OCI-LY1 (cell line): Measurements from ENCODE around the gene PNPT1.
"Not testable (repeated sequence)": the region's sequence is repeated elsewhere in the genome, so short reads cannot be mapped to it uniquely, and the experiment has no call there.

Experiments used
- H2AFZ ChIP-seq: fragments of 200-600 bp; sonication (generic), shearing (Covaris generic); 2 replicates; pipeline ENCODE4 v1.6.0; 2014; ENCODE audit warnings: antibody characterized with exemption, mild to moderate bottlenecking, low read length
- H3F3A ChIP-seq: fragments of 200-600 bp; sonication (generic), shearing (Covaris generic); 2 replicates; pipeline ENCODE4 v1.6.0; 2014; ENCODE audit warnings: mild to moderate bottlenecking, antibody characterized with exemption, low read length, moderate library complexity; ENCODE audit not compliant: insufficient read depth
- H3K27ac ChIP-seq: fragments of 200-600 bp; sonication (generic); 2 replicates; pipeline ENCODE4 v1.5.1; 2014; ENCODE audit warnings: low read length, mixed run types, mild to moderate bottlenecking, low read depth; ENCODE audit not compliant: poor library complexity, severe bottlenecking
- H3K27me3 ChIP-seq: fragments of 200-600 bp; sonication (generic); 2 replicates; pipeline ENCODE4 v1.6.0; 2014; ENCODE audit warnings: antibody characterized with exemption, mild to moderate bottlenecking, low read length, moderate library complexity; ENCODE audit not compliant: insufficient read depth
- H3K36me3 ChIP-seq: fragments of 200-600 bp; sonication (generic); 2 replicates; pipeline ENCODE4 v1.6.1; 2014; ENCODE audit warnings: mild to moderate bottlenecking, antibody characterized with exemption, low read length, moderate library complexity, mixed read lengths; ENCODE audit not compliant: insufficient read depth
- H3K4me1 ChIP-seq: fragments of 200-600 bp; sonication (generic); 2 replicates; pipeline ENCODE4 v1.5.1; 2014; ENCODE audit warnings: mild to moderate bottlenecking, low read length, moderate library complexity; ENCODE audit not compliant: insufficient read depth, severe bottlenecking
- H3K4me2 ChIP-seq: fragments of 200-600 bp; sonication (generic), shearing (Covaris generic); 2 replicates; pipeline ENCODE4 v1.6.1; 2014; ENCODE audit warnings: low read length
- H3K4me3 ChIP-seq: fragments of 200-600 bp; sonication (generic); 2 replicates; pipeline ENCODE4 v1.5.1; 2014; ENCODE audit warnings: low read length, low read depth, mild to moderate bottlenecking, mixed read lengths; ENCODE audit not compliant: poor library complexity, severe bottlenecking
- H3K79me2 ChIP-seq: fragments of 200-600 bp; shearing (Covaris generic); 2 replicates; pipeline ENCODE4 v1.6.1; 2016; ENCODE audit warnings: mixed run types, low read length, mixed read lengths; ENCODE audit not compliant: insufficient read depth
- H3K9ac ChIP-seq: fragments of 200-600 bp; sonication (generic), shearing (Covaris generic); 2 replicates; pipeline ENCODE4 v1.6.1; 2014; ENCODE audit warnings: mild to moderate bottlenecking, low read length, mixed read lengths
- H3K9me2 ChIP-seq: fragments of 200-600 bp; sonication (generic), shearing (Covaris generic); 2 replicates; pipeline ENCODE4 v1.6.1; 2014; ENCODE audit warnings: low read depth, mild to moderate bottlenecking, low read length, mixed read lengths
- H3K9me3 ChIP-seq: fragments of 200-600 bp; shearing (Covaris generic); 2 replicates; pipeline ENCODE4 v1.6.1; 2014; ENCODE audit warnings: low read length, mixed read lengths
- H4K20me1 ChIP-seq: fragments of 200-600 bp; sonication (generic), shearing (Covaris generic); 2 replicates; pipeline ENCODE4 v1.6.0; 2016; ENCODE audit warnings: mild to moderate bottlenecking, low read length; ENCODE audit not compliant: insufficient read depth
- CTCF ChIP-seq: fragments of 200-600 bp; sonication (generic), shearing (Covaris generic); IDR thresholded peaks from 2 replicates; pipeline ENCODE4 v1.5.1; 2017; ENCODE audit warnings: mild to moderate bottlenecking, antibody characterized with exemption, low read length, moderate library complexity, mixed read lengths
- EZH2 ChIP-seq: fragments of 200-600 bp; sonication (generic), shearing (Covaris generic); IDR thresholded peaks from 2 replicates; pipeline ENCODE4 v1.8.0; 2017; ENCODE audit warnings: borderline replicate concordance, mixed run types, mild to moderate bottlenecking, antibody characterized with exemption, low read length, moderate library complexity, mixed read lengths

PNPT1 gene

DNA sequence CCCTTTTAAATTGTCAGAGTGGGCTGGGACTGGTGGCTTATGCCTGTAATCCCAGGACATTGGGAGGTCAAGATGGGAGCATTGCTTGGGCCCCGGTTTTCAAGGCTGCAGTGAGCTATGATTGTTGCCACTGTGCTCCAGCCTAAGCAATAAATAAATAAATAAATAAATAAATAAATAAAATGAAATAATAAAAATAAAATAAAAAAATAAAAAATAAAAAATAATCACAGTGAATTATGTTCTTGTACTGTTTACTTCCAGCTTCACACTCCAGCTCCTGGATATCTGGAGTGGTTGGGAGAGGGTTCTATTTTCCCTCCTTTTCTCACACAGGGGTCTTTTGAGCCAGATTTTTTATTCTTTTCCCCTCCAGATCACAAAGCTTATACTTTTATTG is 26.2 kb upstream of the PNPT1 start:
- H3K27me3 ChIP-seq, result no peaks in the 10 kb centered on the region
- H3K36me3 ChIP-seq, result no peaks in the 10 kb centered on the region
- no peak overlapping the region for H3K9ac ChIP-seq
- TF ChIP-seq EZH2 (no peak), CTCF (no peak)
- H3K4me3 ChIP-seq, result no peak overlapping the region
- no peak overlapping the region for H3K27ac ChIP-seq
- no peaks in the 10 kb centered on the region for H3K79me2 ChIP-seq
- no peak overlapping the region for H3K4me2 ChIP-seq
- no peaks in the 10 kb centered on the region for H3K9me2 ChIP-seq
- no peaks in the 10 kb centered on the region for H3K9me3 ChIP-seq
- no peaks in the 10 kb centered on the region for H3F3A ChIP-seq
- no peaks in the 10 kb centered on the region for H3K4me1 ChIP-seq
- H4K20me1 ChIP-seq, result no peaks in the 10 kb centered on the region
- H2AFZ ChIP-seq, result no peak overlapping the region

DNA sequence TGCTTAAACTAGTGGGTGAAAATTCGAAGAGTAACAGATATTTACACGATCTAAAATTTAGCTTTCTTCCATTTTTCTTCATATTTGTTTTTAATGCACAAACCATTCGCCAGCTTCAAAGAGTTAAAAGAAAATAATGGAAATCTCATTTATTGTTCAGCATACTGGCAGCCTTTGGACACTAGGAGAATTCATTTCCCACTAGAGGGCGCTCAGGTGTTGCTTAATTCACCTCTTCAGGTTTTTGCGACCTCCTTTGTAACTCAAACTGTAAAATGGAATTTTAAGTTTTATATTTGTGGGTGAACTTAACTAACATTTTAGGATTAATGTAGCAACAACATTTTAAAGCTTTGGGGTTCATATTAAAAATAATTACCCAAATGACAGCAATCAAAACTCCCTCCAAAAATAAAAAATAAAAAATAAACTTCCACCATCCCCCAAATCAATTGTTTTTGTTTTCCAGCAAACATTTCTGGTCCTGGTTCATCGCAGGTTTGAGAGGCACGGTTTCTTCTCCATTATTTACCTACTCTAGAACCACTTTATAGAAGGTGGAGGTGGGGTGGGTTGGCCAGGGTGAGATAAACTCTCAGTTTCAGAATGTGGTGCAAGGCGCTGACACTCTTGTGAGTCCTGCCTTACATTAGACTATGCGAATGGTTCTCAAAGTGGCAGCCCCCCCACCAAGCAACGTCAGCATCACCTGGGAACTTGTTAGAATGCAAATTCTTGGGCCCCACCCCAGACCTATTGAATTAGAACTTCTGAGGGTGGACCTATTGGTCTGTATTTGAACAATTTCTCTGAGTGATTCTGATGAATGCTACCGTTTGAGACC is 24.7 kb upstream of the PNPT1 start:
- Histone ChIP-seq H3K4me2 (no peak overlapping the region), H3K27ac (no peak overlapping the region)

DNA sequence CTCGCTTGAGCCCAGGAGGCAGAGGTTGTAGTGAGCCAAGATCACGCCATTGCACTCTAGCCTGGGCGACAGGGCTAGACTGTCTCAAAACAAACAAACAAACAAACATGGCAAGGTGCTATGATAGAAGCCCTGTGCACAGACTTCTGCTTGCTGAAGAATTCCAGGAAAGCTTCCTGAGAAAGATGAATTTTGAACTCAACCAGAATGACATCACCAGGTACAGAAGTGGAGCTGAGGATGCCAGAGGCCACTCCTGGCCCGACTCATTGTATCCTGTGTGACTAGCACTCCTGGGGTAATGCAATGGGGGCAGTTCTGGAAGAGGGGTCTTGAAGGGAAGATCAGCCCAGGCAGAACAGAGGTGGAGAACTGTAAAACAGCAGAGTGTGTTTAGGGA is 22.0 kb upstream of the PNPT1 start:
- H3K9me2 ChIP-seq, result no peaks in the 10 kb centered on the region
- H3K79me2 ChIP-seq, result no peaks in the 10 kb centered on the region
- no peak overlapping the region for H2AFZ ChIP-seq
- no peaks in the 10 kb centered on the region for H3K36me3 ChIP-seq
- no peaks in the 10 kb centered on the region for H3K4me1 ChIP-seq
- H3K4me3 ChIP-seq, result no peak overlapping the region
- TF ChIP-seq CTCF, result no peak
- no peak for TF ChIP-seq EZH2
- H3K9me3 ChIP-seq, result no peaks in the 10 kb centered on the region
- no peaks in the 10 kb centered on the region for H3K27me3 ChIP-seq
- no peak overlapping the region for H3K4me2 ChIP-seq
- no peaks in the 10 kb centered on the region for H4K20me1 ChIP-seq
- no peaks in the 10 kb centered on the region for H3F3A ChIP-seq
- no peak overlapping the region for H3K9ac ChIP-seq
- no peak overlapping the region for H3K27ac ChIP-seq

More for the DNA sequence above, 24.7 kb upstream of the PNPT1 start:
- no peaks in the 10 kb centered on the region for H4K20me1 ChIP-seq
- no peaks in the 10 kb centered on the region for H3K27me3 ChIP-seq
- H3K36me3 ChIP-seq, result no peaks in the 10 kb centered on the region
- no peaks in the 10 kb centered on the region for H3K79me2 ChIP-seq
- no peak overlapping the region for H3K4me3 ChIP-seq
- no peaks in the 10 kb centered on the region for H3F3A ChIP-seq
- H3K9ac ChIP-seq, result no peak overlapping the region
- no peaks in the 10 kb centered on the region for H3K9me3 ChIP-seq
- no peaks in the 10 kb centered on the region for H3K9me2 ChIP-seq
- no peak overlapping the region for H2AFZ ChIP-seq
- no peaks in the 10 kb centered on the region for H3K4me1 ChIP-seq
- TF ChIP-seq EZH2 (no peak), CTCF (peak; percentile 85)

DNA sequence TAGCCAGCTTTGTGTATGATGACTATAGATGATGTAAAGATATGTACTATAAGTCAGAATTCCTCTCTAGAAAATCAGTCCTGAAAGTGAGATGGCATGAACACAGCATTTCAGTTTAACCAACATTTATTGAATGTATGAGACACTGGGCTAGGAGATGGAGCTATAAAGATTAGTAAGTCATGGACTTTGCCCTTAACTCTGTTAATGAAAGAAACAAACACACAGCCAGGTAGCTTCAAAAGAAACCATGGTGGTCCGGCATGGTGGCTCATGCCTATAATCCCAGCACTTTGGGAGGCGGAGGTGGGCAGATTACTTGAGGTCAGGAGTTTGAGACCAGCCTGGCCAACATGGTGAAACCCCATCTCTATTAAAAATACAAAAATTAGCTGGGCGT is 21.5 kb upstream of the PNPT1 start:
- H3K4me3 ChIP-seq, H3K9me3 ChIP-seq, H2AFZ ChIP-seq, H3K4me2 ChIP-seq, H3K9me2 ChIP-seq, H3K9ac ChIP-seq, H3F3A ChIP-seq, H3K79me2 ChIP-seq, H3K4me1 ChIP-seq, H3K36me3 ChIP-seq, H4K20me1 ChIP-seq, H3K27me3 ChIP-seq, H3K27ac ChIP-seq: not testable (repeated sequence)
